Pons (tissue), 1 donor: ENCODE results near the gene TPD52L2.

ENCODE experiments used
- DNase-seq: peaks from one replicate; pipeline ENCODE4 v3.0.0-alpha.2; 2016; ENCODE audit warnings: low spot score

The TPD52L2 gene

GRCh38 chr20:63932606-63933160 lies 67.6 kb downstream of the TPD52L2 start:
- no peak for DNase-seq

GRCh38 chr20:63933646-63934045 lies 68.6 kb downstream of the TPD52L2 start:
- no peak for DNase-seq

DNA sequence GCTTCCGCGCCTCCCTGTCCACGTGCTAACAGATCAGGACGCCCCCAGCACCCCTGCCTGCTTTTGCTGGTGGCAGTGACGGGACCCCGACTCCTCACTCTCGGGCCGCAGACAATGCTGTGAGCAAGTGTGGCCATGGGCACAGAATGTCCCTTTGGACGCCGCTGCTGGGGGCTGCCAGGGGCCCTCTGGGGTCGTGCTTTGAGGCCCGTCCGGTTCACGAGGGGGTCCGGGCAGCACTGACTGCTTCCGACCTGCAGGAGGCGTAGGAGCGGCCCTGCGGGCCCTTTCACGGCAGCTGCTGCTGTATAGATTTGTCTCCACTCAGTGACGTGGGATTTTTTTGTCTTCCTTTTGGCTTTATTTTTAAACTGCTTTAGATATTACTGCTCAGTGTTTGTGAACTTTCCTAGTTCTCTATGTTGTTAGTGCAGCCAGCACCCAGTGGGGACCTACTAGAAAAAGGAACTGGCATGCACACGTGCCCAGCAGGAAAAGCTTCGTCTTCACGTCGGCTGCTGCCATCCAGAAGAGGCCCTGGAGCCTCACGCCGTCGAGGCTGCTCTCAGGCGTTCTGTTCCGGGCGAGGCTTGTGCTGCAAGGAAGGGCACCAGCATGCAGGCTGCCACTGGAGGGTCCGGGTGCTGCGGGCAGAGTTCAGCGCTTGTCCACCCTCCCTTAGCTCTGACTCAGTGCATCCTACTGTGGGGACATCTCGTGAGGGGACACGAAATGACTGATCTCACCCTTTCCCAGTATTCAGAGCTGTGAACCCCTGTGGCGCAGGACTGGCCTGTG lies 69.4 kb downstream of the TPD52L2 start:
- no peak for DNase-seq

- DNase-seq, result no peak
Measured at GRCh38 chr20:63935447-63935846, 70.4 kb downstream of the TPD52L2 start.

GRCh38 chr20:63937596-63937995 lies 72.5 kb downstream of the TPD52L2 start:
- DNase-seq, result no peak

- no peak for DNase-seq
Measured at GRCh38 chr20:63939061-63939935, 74.2 kb downstream of the TPD52L2 start.

- no peak for DNase-seq
Measured at GRCh38 chr20:63940071-63940471, 75.0 kb downstream of the TPD52L2 start.

GRCh38 chr20:63940472-63941266 lies 75.6 kb downstream of the TPD52L2 start:
- DNase-seq, result no peak
